Muscle of back (tissue), 11 donors: ENCODE measurements around the gene TMPRSS6. TPM values are rescaled to one million over a fixed set of nuclear protein-coding genes. Genes with fewer than 3 reads are reported as not detected.

Experiments used
- DNase-seq, 3 donors: peaks; one replicate each; pipeline versions ENCODE4 v3.0.0 to v3.0.0-alpha.2; 2013
- polyA plus RNA-seq, 10 donors: library from polyadenylated mRNA; unstranded; fragments of 120-200 nt; gene quantifications; one replicate each; pipeline ENCODE4 v1.2.1, GENCODE V29; 2013; ENCODE audit not compliant: insufficient read length in 10 of 10

TMPRSS6 gene
- polyA plus RNA-seq, 10 donors = 0.07 to 0.17 (median 0.12) TPM; not detected in 3

DNA sequence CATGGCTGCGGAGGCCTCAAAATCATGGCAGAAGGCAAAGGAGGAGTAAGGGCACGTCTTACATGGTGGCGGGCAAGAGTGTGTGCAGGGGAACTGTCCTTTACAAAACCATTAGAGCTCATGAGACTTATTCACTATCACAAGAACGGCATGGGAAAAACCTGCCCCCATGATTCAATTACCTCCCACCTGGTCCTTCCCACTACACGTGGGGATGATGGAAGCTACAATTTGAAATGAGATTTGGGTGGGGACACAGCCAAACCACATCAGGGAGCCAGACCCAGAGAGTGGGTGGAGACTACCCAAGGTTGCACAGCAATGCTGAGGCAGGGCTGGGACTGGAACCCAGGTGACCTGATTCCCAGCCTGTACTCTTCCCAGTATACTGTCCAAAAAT lies 8.6 kb upstream of the TMPRSS6 start:
- DNase-seq = no peak

DNA sequence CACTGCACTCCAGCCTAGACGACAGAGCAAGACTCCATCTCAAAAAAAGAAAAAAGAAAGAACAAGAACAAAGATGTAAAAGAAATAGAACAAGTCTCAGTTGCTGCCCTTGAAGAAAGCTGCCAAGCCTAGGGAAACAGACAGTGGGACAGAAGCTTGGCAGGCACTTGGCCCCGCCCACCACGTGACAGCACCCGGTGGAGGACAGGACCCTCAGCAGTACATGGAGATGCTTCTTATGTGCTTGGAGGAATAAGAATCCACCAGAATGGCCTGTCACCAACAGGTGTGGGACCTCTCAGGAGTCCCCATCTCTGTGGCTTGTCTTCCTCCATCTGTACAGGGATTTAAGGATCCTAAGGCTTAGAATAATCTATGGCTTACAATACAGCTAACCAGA lies 7.6 kb upstream of the TMPRSS6 start:
- no peak for DNase-seq

DNA sequence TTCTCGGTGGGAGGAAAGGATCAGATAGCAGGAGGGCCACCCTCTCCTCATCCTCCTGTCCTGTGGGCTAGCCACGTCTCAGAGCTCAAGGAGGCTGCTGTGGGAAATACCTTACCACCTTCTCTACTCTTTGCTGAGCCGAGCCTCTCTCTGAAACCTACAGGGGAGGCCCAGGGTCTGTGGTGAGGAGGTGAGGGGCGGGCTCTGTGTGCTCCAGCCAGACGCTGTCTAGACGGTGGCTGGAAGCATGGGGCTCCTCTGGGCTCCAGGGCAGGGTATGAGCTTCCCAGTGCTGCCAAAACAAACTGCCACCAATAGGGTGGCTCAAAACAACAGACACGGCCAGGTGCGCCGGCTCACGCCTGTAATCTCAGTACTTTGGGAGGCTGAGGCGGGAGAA lies 5.5 kb upstream of the TMPRSS6 start:
- DNase-seq = no peak

DNA sequence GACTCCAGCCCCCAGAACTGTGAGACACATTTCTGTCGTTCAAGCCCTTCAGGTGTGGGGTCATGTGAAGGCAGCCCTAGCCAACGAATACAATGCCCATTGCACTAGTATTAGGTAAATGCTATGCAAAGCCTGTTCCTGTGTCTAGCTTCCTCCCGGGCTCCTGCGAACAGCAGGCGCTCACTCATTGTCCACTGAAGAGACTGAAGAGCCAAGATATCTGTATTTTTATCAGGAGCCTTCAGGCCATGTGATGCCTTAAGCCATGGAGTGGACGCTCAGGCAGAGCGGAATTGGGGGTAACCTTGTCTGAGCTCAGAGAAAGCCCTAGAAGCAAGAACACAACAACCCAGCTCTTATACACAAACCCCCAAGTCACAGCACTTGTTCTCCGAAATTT lies 4.2 kb upstream of the TMPRSS6 start:
- DNase-seq = no peak

DNA sequence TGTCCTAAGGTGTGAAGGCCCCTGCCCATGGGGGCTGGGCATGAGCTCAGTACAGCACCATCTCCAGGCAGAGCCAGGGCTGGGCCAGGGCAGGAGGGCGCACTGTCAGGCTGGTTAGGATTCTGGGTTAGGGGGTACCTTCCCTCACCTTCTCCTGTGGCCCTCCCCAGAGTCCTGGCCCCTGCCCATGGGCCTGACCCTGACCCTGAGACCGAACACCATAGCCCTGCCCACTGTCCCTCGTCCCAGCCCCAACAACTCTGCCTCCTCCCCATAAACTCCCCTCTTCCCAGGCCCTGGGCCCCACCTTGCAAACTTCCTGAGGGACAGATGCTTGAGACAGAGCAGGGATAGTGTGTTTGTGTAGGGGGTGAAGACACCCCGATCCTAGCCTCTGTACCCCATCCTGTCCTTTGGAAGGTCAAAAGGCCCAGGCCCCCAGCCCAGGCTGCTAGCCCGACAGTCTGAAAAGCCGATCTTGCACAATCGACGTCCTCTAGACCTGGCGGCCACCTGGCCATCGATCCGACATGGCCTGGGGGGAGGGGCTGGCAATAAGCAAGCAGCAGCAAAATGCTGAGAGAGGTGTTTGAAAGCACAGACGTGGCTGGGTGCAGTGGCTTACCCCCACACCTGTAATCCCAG lies 2.7 kb upstream of the TMPRSS6 start:
- DNase-seq = no peak

DNA sequence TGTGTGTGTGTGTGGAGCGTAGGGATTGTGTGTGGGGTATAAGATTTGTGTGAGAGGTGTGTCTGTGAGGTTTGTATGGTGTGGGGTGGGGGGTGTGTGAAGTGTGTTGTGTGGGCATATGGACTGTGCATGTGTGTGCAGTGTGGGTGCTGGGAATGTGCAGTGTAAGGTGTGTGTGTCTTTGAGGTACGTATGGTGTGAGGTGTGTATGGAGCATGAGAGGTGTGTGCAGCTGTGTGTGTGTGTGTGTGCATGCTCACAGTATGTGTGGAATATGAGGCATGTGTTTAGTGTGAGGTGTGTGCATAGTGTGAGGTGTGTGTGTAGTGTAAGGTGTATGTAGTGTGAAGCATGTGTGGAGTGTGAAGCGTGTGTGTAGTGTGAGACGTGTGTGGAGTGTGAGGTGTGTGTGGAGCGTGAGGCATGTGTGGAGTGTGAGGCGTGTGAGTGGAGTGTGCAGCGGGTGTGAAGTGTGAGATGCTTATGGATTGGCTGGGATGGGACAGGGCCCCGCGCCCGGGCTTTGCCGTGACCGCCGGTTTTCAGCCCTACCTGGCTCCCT lies 1.7 kb upstream of the TMPRSS6 start:
- no peak for DNase-seq

DNA sequence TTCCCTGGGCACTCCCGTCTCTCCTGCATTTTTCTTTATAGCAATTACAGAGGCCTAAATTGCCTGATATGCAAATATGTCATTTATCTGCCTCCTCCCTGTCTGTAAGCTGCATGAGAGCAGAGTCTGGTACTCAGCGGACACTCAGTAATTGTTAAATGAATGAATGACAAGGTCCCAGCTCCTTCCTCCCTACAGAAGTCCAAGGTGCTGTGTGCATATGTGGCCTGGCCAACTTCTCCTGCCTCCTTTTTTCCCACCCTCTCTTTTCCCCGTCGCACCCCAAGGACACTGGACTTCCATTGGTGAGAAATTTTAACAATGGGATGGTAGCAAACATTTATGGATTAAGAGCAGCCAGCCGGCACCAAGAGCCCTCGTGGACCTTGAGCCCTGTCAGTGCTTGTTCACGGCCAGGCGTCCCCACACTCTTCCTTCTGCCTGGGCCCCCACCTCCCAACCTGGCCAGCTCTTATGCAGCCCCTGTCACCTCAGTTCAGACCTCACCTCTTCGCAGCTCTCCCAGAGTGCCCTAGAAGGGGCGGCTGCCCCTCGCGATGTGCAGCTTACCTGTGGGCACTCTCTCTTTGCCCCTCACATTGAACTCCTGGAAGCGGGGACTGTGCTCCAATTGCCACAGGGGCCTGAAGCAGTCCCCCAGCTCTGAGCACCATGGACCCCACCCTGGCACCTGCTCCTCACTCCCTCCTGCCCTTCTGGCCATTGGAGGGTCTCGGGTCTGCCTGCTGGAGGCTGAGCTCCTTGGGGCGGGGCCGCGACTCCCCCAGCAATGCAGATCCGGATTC lies 1.5 kb downstream of the TMPRSS6 start:
- no peak for DNase-seq

DNA sequence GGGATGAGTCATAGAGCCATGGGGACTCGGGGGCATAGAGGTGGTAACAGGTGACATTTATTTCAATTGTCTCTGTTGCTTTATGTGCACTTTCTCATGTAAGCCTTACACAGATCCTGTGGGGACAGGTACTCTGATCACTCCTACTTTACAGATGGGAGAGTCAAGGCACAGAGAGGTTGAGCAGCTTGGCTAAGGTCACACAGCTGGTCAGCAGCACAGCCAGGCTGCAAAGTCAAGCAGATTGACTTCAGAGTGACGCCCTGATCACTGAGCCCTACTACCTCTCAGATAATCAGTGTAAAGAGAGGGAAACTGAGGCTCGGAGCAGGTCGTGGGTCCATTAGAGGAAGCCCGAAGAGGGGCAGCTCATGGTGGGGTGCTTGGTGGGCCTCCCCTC lies 3.5 kb downstream of the TMPRSS6 start:
- DNase-seq = no peak

DNA sequence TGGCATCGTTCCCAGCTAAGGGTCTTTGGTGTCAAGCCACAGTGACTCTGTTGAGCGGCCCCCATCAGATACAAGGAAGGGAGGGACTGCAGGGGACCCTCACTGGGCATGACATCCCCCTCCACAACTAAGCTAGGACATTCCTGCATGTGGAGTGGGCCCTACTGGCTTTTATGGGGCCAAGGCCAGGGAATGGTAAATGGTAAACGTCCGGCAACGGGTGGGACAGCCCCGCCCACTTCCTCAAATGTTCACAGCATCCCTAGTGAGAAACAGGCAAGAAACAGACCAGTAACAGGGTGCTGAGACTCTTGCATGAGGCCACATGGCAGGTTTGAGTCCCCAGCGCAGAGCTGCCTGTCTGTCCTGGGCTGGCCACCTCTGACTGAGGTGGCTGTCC lies 4.4 kb downstream of the TMPRSS6 start:
- peak in 1 of 3 donors; percentile 23 for DNase-seq

DNA sequence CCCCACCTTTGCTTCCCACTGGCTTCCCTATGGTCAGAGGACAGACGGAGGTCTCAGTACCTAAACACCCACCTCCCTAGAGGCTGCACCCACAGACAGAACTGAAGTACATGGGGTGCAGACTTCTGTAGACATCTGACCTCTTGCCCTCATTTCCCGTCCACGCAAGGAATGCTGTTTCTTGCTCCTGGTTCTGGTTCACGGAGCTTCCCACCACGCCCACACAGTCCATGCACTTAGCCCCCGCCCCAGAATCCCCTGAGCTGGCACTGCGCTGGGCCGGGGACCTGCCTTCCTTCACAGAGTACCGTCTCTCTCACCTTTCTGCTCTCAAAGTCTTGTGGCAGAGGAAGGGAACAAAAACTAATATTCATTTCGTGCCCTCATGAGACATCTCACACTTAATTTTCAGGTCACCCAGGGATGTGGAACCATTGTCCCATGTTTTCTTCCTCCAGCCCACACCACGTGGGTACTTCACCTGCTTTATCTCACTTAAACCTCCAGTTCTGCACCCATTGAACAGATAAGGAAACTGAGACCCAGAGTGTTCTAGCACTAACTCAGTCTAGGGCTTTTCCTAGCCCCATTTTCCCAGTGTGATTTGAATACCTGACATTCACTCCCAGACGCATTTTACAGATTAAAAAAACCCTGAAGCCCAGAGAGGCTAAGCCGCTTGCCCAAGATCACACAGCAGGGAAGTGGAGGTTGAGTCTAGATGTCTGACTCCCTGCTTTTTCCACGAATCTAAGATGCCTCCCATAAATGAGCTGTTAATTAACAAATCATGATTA lies 5.7 kb downstream of the TMPRSS6 start:
- DNase-seq = no peak

DNA sequence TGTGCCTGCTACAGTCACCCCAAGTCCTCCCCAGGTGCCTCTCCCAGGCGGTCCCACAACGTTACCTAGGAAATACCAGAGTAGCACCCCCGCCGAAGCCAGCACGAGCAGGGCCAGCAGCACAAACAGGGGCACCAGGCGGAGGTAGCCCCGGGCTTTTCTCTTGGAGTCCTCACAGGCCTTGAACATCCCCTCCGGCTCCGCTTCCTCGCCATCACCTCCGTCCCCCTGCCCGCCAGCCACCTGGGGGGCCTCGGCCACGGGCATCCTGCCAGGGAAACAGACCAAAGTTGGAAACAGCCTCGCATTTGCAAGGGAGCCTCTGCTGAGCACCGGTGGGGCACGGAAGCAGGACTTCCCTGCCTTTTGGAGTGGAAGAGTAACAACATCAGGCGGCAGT lies 6.4 kb downstream of the TMPRSS6 start:
- DNase-seq = no peak

DNA sequence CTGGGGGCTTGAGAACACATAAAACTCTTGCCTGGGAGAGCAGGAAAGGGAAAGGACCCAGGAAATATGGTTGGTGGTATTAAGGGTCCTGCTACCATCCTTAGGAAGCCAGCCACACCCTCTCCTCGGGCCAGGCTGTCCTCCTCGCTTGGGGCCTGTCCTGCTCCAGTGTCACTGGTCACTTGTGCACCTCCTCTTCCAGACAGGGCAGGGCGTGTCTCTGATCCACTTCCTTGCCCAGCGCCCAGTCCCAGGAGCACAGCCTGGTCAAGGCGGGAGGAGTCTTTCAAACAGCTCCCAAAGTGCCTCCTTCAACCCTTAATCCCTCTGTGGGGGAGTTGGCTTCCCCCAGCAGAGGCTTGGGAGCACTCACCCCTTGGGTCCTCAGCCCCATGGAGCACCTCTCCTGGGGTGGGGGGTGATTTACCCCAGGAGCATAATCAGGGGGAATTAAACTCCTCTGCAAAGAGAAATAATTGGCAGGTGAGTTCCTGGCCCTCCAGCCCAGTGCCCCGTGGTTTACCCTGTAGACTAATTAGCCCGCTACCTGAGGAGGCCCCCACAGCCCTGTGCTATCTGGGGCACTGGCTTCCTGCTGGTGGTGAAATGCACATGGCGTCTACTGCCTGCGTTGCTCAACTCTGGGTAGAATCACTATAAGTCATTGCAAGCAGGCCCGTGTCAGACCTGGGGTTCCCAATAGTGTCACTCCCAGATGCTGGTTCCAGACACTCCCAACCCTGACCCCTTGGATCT lies 8.0 kb downstream of the TMPRSS6 start:
- DNase-seq = no peak

DNA sequence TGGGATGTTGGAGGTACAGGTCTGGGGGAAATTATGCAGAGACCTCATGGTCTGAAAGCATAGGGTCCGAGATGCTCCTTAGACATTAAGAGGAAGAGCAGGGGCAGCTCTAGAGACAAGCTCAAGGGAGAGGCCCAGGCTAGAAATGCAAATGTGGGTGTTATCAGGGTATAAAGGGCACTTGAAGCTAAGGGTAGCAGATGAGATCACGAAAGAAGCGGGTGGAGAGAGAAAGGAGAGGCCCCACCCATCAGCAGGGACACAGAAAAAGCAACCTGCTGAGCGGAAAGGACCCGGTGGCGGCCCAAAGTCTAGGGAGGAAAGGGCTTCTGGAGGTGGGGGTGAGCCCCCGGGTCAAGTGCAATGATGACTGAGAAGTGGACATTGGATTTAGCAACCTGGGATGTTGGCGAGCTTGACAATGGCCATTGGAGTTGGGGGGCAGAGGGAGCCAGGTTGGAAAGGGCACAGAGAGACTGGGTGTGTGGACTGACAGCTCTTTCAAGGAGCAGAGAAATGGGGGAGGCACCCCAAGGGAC lies 8.9 kb downstream of the TMPRSS6 start:
- no peak for DNase-seq

DNA sequence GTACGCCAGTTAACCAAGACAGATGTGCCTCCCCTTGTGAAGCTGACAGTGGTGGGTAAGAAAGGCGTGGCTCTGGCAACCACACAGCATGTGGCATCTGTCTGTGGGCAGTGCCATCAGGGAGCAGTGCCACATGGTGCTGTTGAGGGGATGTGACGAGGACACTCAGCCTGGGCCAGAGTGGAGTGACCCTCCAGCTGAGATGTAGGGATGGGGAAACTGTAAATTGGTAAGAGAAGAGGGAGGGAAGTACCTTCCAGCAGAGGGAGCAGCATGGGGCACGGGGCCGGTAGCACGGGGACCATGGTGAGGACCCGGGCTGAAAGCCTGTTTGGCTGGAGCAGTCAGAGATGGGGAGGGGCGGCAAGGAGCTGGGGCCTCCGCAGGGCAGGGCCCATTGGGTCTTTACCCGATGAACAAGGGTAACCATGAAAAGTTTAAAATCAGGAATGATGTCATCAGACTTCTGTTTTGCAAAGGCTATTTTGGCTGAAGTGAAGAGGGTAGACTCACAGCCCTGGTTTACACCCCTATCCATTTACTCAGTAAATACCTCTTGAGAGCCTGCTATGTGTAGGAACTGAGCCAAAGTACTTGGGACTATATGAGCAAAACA lies 10.4 kb downstream of the TMPRSS6 start:
- no peak for DNase-seq

DNA sequence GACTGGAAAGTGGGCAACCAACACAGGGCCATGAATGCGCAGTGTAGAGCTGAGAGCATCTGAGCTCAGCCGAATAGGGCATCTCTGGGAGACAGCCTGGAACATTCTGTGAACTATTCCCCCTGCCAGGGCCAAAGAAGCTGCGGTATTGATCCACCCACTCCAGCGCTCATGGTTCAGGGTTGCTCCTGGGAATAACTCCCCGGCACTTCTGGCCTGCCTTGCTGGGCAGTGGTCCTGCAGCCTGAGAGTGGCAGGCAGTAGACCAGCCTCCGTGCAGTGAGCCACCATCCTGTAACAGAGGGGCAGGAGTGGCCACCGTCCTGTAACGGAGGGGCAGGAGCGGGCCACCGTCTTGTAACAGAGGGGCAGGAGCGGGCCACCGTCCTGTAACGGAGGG lies 12.2 kb downstream of the TMPRSS6 start:
- DNase-seq = no peak

DNA sequence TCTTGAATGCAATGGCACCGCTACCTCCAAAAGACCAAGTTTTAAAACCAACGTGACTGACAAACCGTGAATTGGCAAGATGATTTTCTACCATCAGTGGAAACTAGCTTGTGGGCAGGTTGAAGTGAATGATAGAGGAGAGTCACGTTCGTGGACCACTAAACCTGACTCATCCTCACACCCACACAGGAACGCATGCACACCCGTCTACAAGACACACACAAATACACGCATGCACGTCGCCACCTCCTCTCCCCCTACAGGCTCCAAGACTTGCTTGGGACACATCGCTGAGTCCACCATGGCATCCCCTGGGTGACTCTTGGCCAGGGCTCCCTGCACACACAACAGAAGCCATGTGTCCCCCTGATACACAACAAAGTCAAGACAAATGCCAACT lies 14.4 kb downstream of the TMPRSS6 start:
- no peak for DNase-seq

DNA sequence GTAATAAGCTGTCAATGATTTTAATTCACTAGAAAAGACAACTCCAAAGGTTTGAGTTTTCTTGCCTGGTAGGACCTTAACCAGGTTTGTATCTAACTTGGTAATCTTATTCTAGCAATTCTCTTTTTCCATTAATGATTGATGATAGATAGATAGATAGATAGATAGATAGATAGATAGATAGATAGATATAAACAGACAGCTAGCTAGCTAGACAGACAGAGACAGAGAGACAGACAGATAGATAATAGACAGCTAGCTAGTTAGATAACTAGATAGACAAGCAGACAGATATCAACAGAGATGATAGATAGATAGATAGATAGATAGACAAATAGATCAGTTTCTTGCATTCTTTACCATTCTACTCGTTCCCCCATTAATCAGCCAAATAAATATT lies 15.3 kb downstream of the TMPRSS6 start:
- no peak for DNase-seq

DNA sequence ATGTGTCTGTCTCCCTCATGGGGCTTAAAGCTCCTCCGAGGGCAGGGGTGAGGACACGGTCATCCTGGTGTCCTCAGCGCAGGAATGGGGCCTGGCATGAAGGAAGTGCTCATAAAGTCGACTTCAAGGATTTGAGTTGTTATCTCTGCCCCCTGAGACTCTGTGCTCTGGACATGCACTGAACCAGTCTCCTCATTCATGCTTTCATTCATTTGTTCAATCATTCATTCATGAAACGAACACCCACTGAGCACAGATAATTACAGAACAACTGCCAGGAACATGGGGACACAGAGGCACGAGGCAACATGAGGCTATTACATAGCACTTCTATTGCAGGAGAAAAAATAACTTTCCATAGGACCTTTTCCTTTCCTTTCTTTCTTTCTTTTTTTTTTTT lies 16.5 kb downstream of the TMPRSS6 start:
- DNase-seq = no peak

DNA sequence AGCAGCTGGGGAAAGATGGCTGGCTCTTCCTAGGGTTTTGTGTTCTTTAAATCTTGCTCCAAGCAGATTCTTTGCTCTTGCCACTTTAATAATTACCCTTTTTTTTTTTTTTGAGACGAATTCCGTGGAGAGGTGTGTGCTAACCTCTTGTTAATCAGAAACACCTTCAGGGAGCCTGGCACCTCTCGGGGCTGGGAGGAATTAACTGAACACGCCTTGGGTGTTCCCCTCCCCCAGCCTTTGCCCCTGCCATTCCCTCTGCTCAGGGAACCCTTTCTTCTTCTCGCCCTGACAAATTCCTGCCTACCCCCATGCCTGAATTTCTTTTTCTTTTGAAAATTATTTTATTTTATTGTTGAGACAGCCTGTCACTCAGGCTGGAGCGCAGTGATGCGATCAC lies 17.5 kb downstream of the TMPRSS6 start:
- DNase-seq = no peak

DNA sequence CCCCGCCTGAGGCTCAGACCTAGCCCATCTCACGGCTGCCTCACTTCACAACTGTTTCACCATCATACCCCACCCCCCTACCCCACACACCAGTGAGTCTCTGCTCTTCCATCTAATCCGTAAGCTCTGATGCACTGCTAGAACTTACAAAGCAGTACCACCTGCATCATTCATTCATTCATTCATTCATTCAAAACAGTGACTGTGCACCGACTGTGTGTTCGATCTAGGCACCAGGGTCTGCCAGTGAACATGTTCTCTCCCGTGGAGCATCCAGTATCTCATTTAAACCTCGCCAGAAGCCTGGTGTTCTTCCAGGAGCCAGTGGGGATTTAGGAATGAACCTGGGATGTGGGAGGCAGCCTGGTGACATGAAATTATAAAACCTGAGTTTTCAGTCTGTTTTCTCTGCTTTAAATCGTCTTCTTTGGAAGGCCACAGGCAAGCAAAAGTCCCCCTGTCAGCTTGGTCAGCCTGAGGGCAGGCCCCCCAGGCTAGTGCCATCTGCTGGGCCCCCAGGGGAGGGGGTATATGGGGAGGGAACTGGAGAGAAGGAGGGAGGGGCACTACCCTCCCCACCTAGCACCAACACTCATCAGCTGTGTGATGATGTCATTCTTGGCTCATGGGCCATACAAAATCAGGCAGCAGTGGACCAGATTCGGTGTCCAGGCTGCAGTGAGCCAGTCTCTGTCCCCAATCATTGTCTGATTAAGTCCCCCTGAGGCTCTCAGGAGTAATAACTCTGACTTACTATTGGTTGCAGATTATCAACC lies 18.4 kb downstream of the TMPRSS6 start:
- peak in 2 of 3 donors; percentile 14 to 33 for DNase-seq
